GM19463 (cell line): ENCODE data around the gene ZNF518B.

Source experiments
- ATAC-seq: cut with Tn5 transposase; IDR thresholded peaks from one replicate; pipeline ENCODE4 v1.9.1; 2021; ENCODE audit warnings: mild to moderate bottlenecking, moderate library complexity; ENCODE audit not compliant: unreplicated experiment

ZNF518B gene

DNA sequence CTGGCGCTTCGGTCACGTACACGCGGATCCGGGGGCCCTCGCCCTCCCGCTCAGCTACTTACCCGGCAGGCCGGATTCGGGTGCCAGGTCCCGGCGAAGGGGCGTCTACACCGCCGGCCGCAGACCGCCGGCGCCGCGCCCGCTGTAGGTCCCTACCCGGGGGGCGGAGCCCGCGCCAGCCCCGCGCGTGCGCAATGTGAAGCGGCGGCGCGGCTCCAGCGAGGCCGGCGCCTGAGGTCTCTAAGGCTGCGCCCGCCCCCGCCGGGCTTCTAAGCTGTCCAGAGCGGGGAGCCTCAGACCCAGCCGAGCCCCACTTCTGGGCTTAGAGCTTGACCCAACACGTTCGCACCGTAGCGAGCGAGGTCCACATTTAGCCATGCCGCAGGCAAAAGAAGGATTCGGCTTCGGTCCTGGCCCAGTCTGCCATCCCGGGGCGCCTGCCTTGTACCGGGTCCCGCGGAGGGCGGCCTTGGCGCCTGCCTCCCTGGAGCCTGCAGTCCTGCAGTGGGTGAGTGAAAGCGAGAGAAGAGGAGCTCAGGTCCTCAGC is at the start of gene ZNF518B:
Gene ZNF518B (minus strand): TSS at position 172 of the 547 bp plus-strand sequence. CDS start 11,098 bp downstream, outside the sequence.
- ATAC-seq, result peak; percentile 75

DNA sequence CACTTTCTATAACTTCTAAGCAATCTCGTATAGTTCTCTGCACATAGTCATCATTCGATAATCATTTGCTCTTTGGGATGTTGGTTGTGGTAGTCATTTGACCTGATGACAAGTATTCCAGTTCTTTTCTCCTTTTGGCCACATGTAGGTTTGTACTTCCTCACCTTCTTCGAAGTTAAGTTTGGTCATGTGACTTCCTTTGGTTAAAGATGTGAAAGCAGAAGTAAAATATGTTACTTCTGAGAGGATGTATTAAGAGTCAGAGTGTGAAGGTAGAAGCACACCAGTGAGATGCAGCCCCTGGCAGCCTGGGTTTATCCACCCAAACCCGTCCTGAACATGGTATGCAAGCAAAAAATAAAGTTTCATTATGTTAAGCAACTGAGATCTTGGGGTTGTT is 48.9 kb upstream of the ZNF518B start:
- no peak for ATAC-seq

GRCh38 chr4:10504570-10505179 is 47.4 kb upstream of the ZNF518B start:
- ATAC-seq, result no peak

GRCh38 chr4:10502717-10503116 is 45.5 kb upstream of the ZNF518B start:
- no peak for ATAC-seq

DNA sequence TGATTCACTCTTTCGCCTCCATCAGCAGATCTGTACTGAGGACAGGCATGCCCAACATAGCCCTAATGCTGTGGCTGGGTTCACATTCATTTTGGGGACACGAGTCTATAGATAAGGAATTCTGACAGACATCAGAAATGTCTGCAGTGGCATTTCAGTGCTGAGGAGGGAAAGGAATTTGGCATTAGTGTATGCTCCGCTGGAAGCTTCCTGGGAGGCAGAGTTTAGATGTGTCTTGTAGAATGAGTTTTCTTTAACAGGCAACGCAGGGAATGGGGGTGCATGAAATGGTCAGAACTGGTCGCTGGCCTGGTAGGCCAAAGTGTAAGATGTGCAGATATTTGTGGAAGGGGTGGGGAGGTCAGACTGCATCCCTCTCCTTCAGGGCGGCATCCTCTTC is 43.5 kb upstream of the ZNF518B start:
- ATAC-seq, result no peak

DNA sequence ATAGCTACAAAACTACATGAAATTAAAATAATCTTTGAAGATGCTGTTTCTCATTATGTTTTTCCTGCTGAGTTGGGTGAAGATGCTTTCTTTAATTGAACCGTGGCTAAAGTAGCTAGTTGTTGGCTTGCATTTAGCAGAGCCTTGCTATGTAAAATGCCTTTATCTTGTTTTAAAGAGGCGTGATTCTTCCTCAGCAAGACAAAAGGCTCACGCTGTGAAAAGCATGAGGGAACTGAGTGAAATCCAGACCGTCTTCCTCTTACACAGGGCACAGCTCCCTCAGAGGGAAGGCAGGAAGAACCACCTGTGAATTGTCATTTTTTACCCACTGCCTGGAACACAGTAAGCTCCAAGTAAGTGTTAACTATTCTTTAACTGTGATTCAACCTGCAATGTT is 39.0 kb upstream of the ZNF518B start:
- ATAC-seq, result no peak

- ATAC-seq, result no peak
Measured at GRCh38 chr4:10495651-10496050, 38.4 kb upstream of the ZNF518B start.

DNA sequence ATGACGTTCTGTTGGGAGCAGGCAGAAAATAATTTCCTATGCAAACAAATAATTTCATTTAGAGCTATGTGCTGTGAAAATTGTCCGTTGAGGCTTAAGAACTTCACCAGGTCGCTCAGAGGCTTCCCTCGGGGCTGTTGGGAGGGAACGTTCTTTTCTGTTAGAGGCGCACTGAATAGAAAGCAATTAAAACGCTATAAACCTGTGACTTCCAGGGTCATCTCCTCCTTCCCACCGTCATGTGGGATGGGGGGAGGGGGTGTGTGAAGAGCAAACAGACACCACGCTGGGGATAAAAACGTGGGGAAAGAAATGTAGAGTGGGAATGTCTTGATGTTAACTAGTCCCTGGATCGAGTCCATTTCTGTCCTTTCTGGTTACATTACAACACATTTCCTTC is 35.2 kb upstream of the ZNF518B start:
- no peak for ATAC-seq

DNA sequence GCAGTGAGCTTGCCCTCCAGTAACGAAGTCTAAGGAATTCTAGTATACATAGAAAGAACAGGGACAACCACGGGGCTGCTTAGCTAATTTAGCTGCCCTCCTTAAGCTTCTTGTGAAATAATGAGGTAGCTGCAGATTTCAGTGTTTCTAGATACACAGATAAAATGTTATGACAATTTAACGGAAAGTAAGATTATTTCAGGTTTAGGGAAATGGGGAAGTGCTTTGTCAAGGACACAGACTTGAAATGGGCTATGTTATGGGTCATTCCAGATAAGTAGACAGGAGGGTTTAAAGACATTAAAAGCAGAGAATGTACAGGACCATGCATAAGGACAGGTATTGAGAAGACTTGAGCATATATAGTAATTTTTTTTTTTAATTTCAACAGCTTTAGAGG is 34.2 kb upstream of the ZNF518B start:
- ATAC-seq, result no peak

DNA sequence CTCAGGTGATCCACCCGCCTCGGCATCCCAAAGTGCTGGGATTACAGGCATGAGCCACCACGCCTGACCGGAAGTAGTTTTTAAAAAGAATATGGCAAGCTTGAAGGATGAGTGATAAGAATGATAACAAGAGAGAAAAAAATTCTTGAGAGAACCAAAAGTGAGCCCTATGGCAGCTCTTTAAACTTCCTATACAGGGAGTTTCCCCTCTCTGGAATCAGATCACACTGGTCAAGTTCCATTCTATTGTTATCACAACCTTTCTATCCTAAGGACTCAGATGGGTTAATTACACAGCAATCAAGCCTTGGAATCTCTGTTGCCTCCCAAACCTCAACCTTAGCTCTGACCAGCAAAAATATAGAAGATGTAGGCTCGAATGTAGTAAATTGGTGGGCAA is 33.8 kb upstream of the ZNF518B start:
- no peak for ATAC-seq

- no peak for ATAC-seq
Measured at GRCh38 chr4:10482913-10483312, 25.7 kb upstream of the ZNF518B start.

- ATAC-seq, result no peak
Measured at GRCh38 chr4:10480616-10481015, 23.4 kb upstream of the ZNF518B start.

- ATAC-seq, result no peak
Measured at GRCh38 chr4:10478621-10479020, 21.4 kb upstream of the ZNF518B start.

GRCh38 chr4:10470505-10470904 is 13.3 kb upstream of the ZNF518B start:
- no peak for ATAC-seq

- no peak for ATAC-seq
Measured at GRCh38 chr4:10466161-10466560, 8.9 kb upstream of the ZNF518B start.

DNA sequence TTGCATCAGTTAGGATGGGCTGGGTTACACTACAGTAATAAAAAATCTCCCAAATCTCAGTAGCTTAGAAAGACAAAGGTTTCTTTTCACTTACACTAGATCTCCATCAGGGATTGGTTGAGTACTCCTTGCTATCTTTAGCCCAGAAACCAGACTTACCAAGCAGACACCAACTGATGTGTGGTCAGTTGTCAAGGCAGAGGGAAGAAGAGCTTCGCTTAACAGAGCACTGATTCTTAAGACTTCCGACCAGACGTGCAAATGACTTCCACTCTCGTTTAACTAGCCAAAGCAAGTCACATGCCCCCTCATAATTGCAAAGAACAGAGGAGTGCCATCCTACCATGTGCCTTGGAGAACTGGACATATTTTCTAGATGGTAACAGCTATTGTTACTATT is 5.7 kb upstream of the ZNF518B start:
- no peak for ATAC-seq

- ATAC-seq, result no peak
Measured at GRCh38 chr4:10461850-10462400, 4.7 kb upstream of the ZNF518B start.

- peak; percentile 70 for ATAC-seq
Measured at GRCh38 chr4:10461091-10461849, 4.0 kb upstream of the ZNF518B start.

GRCh38 chr4:10460313-10461047 is 3.3 kb upstream of the ZNF518B start:
- ATAC-seq, result no peak

GRCh38 chr4:10459305-10459704 is 2.1 kb upstream of the ZNF518B start:
- no peak for ATAC-seq

- no peak for ATAC-seq
Measured at GRCh38 chr4:10458177-10458576, 951 bp upstream of the ZNF518B start.
